ENCODE results near the gene LNX1. TPM values are rescaled to one million over a fixed set of nuclear protein-coding genes. Genes with fewer than 3 reads are reported as not detected.
A peak's percentile ranks its signal among the peaks of the same experiment; 100 is the strongest.

Gene LNX1
- total RNA-seq, 1 donor from 2014 or later = 4.4 TPM

DNA sequence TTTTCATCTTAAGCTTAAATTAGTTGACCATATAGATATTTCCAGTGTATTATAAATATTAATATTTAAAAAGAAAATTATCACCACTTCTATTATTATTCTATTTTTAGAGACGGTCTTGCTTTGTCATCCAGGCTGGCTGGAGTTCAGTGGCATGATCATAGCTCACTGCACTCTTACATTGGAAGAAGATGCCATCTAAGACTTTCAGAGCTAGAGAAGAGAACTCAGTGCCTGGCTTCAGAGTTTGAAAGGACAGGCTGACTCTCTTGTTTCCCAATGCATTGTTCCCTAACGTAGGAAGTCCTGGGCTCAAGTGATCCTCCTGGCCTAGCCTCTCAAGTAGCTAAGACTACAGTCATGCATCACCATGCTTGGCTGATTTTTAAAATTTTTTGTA, 137.9 kb downstream of the LNX1 start:
- Histone ChIP-seq H3K27me3 (ENCODE audit: insufficient read depth, low read length) (no peaks in the 10 kb centered on the region), H3K27ac (ENCODE audit: low read depth, low read length) (no peak overlapping the region), H3K9me3 (ENCODE audit: insufficient read depth, low read depth, low read length) (no peaks in the 10 kb centered on the region), H4K20me1 (ENCODE audit: insufficient read depth, low read length) (no peaks in the 10 kb centered on the region), H3K4me1 (ENCODE audit: insufficient read depth, low read length) (no peaks in the 10 kb centered on the region), H3K36me3 (ENCODE audit: insufficient read depth, low read length) (peaks cover 21% of the 10 kb centered on the region), H3K4me2 (ENCODE audit: low read length) (no peak overlapping the region), H3K79me2 (ENCODE audit: insufficient read depth, low read length) (no peaks in the 10 kb centered on the region), H3K9ac (ENCODE audit: low read length) (no peak overlapping the region), H2AFZ (ENCODE audit: low read depth, low read length) (no peak overlapping the region), H3K4me3 (ENCODE audit: insufficient read depth, low read depth, low read length) (no peak overlapping the region)
- peaks cover 7% of the 10 kb centered on the region for H3K4me1 Mint-ChIP-seq (ENCODE audit: low read depth, unreplicated experiment)
- H3K9me3 Mint-ChIP-seq (ENCODE audit: unreplicated experiment) = no peaks in the 10 kb centered on the region
- FAIRE-seq = no peak
- DNase-seq (ENCODE audit: low read depth) = no peak
- H3K4me3 Mint-ChIP-seq (ENCODE audit: unreplicated experiment) = no peak overlapping the region
- H3K27me3 Mint-ChIP-seq (ENCODE audit: low read depth, unreplicated experiment) = no peaks in the 10 kb centered on the region
- H3K36me3 Mint-ChIP-seq (ENCODE audit: low read depth, unreplicated experiment) = peaks cover 14% of the 10 kb centered on the region
- TF ChIP-seq EZH2 (IDR thresholded peaks at IDR 0.05; ENCODE audit: insufficient read depth, low read length) = no peak
- TF ChIP-seq, protein P1, sequence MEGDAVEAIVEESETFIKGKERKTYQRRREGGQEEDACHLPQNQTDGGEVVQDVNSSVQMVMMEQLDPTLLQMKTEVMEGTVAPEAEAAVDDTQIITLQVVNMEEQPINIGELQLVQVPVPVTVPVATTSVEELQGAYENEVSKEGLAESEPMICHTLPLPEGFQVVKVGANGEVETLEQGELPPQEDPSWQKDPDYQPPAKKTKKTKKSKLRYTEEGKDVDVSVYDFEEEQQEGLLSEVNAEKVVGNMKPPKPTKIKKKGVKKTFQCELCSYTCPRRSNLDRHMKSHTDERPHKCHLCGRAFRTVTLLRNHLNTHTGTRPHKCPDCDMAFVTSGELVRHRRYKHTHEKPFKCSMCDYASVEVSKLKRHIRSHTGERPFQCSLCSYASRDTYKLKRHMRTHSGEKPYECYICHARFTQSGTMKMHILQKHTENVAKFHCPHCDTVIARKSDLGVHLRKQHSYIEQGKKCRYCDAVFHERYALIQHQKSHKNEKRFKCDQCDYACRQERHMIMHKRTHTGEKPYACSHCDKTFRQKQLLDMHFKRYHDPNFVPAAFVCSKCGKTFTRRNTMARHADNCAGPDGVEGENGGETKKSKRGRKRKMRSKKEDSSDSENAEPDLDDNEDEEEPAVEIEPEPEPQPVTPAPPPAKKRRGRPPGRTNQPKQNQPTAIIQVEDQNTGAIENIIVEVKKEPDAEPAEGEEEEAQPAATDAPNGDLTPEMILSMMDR (IDR thresholded peaks at IDR 0.05; ENCODE audit: insufficient read depth, low read depth, low read length) = no peak
- H3K27ac Mint-ChIP-seq (ENCODE audit: unreplicated experiment) = no peak overlapping the region

DNA sequence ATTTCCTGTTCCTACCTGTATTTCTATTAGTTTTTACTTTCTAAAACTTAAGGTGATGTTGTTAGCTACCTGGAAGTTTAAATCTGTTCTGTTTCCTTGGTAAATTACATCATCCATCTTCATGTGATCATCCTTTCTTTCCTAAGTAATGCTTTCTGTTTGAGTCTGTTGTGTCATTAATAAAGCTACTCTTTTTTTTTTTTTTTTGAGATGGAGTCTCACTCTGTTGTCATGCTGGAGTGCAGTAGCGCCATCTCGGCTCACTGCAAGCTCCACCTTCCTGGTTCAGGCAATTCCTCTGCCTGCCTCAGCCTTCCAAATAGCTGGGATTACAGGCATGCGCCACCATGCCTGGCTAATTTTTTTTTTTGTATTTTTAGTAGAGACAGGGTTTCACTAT, 140.5 kb downstream of the LNX1 start:
- Histone ChIP-seq H3K9me3 (ENCODE audit: insufficient read depth, low read depth, low read length) (no peaks in the 10 kb centered on the region), H3K4me3 (ENCODE audit: insufficient read depth, low read depth, low read length) (no peak overlapping the region), H3K36me3 (ENCODE audit: insufficient read depth, low read length) (peaks cover 26% of the 10 kb centered on the region), H3K27ac (ENCODE audit: low read depth, low read length) (no peak overlapping the region), H2AFZ (ENCODE audit: low read depth, low read length) (no peak overlapping the region), H4K20me1 (ENCODE audit: insufficient read depth, low read length) (no peaks in the 10 kb centered on the region), H3K4me2 (ENCODE audit: low read length) (no peak overlapping the region), H3K4me1 (ENCODE audit: insufficient read depth, low read length) (no peaks in the 10 kb centered on the region), H3K9ac (ENCODE audit: low read length) (no peak overlapping the region), H3K79me2 (ENCODE audit: insufficient read depth, low read length) (no peaks in the 10 kb centered on the region), H3K27me3 (ENCODE audit: insufficient read depth, low read length) (no peaks in the 10 kb centered on the region)
- Mint-ChIP-seq H3K4me3 (ENCODE audit: unreplicated experiment) (peak overlapping the region; percentile 11), H3K9me3 (ENCODE audit: unreplicated experiment) (no peaks in the 10 kb centered on the region), H3K27ac (ENCODE audit: unreplicated experiment) (peak overlapping the region; percentile 89), H3K4me1 (ENCODE audit: low read depth, unreplicated experiment) (peaks cover 7% of the 10 kb centered on the region), H3K27me3 (ENCODE audit: low read depth, unreplicated experiment) (no peaks in the 10 kb centered on the region), H3K36me3 (ENCODE audit: low read depth, unreplicated experiment) (peaks cover 16% of the 10 kb centered on the region)
- DNase-seq (ENCODE audit: low read depth) (peak; percentile 10), FAIRE-seq (no peak)
- TF ChIP-seq, protein P1 (IDR thresholded peaks at IDR 0.05; ENCODE audit: insufficient read depth, low read depth, low read length) = no peak
- no peak for TF ChIP-seq EZH2 (IDR thresholded peaks at IDR 0.05; ENCODE audit: insufficient read depth, low read length)

DNA sequence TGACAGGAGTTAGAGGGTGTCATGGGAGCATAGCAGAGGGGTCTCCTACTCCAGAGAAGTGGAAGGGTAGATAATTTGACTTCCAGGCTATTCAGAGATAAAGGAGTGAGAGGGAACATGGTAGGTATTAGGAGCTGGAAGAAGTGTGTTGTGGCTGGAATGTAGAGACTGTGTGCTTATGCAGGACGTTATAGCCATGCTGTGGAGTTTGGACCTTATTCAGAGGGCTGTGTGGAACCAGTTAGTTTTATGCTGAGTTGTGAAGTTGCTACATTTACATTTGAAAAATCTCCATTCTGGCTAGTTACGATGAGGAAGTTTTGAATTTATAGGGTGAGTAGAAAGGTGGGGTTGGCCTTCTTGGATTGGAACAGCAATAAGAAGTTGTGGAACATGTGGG, 146.3 kb downstream of the LNX1 start:
- Histone ChIP-seq H2AFZ (ENCODE audit: low read depth, low read length) (no peak overlapping the region), H4K20me1 (ENCODE audit: insufficient read depth, low read length) (no peaks in the 10 kb centered on the region), H3K4me1 (ENCODE audit: insufficient read depth, low read length) (no peaks in the 10 kb centered on the region), H3K9me3 (ENCODE audit: insufficient read depth, low read depth, low read length) (no peaks in the 10 kb centered on the region), H3K27me3 (ENCODE audit: insufficient read depth, low read length) (no peaks in the 10 kb centered on the region), H3K36me3 (ENCODE audit: insufficient read depth, low read length) (peaks cover 5% of the 10 kb centered on the region), H3K4me3 (ENCODE audit: insufficient read depth, low read depth, low read length) (no peak overlapping the region), H3K27ac (ENCODE audit: low read depth, low read length) (no peak overlapping the region), H3K4me2 (ENCODE audit: low read length) (no peak overlapping the region), H3K9ac (ENCODE audit: low read length) (no peak overlapping the region), H3K79me2 (ENCODE audit: insufficient read depth, low read length) (no peaks in the 10 kb centered on the region)
- TF ChIP-seq EZH2 (IDR thresholded peaks at IDR 0.05; ENCODE audit: insufficient read depth, low read length) = no peak
- TF ChIP-seq, protein P1 (IDR thresholded peaks at IDR 0.05; ENCODE audit: insufficient read depth, low read depth, low read length) = no peak
- H3K36me3 Mint-ChIP-seq (ENCODE audit: low read depth, unreplicated experiment) = peaks cover 9% of the 10 kb centered on the region
- FAIRE-seq (no peak), DNase-seq (ENCODE audit: low read depth) (no peak)
- no peaks in the 10 kb centered on the region for H3K27me3 Mint-ChIP-seq (ENCODE audit: low read depth, unreplicated experiment)
- H3K4me3 Mint-ChIP-seq (ENCODE audit: unreplicated experiment) = no peak overlapping the region
- H3K9me3 Mint-ChIP-seq (ENCODE audit: unreplicated experiment) = no peaks in the 10 kb centered on the region
- no peak overlapping the region for H3K27ac Mint-ChIP-seq (ENCODE audit: unreplicated experiment)
- no peaks in the 10 kb centered on the region for H3K4me1 Mint-ChIP-seq (ENCODE audit: low read depth, unreplicated experiment)
